ENCODE data around the gene KCNK3.

Gene KCNK3

GRCh38 chr2:26649322-26649721, 43.2 kb upstream of the KCNK3 start:
- TF ChIP-seq CTCF (IDR thresholded peaks at IDR 0.05; ENCODE audit: borderline replicate concordance, insufficient read depth, low read depth, low read length) = no peak
- no peak overlapping the region for H3K4me3 ChIP-seq (ENCODE audit: low read depth, low read length)

DNA sequence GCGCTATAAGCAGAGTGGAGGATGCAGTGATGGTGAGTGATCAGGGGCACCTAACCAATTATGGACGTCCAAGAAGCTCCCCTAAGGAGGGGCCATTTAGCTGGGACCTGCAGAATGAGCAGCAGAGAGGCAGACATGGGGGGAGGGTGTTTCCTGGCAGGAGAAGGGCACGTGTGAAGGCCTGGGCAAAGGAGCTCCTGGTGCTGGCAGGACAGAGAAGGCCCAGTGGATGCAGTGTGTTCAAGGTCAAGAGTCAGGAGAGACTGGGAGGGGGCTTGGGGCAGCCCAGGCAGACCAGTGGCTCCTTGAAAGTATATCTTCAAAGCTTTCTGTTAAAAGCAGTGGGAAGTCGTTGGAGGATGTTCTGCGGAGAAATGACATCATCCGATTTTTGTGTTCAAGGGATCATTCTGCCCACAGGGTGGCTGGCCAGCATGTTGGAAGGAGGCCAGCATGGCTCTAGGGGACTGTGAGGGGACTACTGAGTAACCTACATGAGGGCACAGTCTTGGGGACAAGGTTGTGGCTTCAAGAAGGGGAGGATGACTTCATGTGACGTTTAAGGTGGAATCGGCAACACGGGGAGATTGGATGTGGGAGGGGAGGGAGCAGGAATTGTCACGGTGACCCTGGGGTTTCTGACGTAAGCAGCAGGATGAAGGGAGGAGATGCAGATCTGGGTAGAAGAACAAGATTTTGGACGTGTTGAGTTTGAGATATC, 42.4 kb upstream of the KCNK3 start:
- no peak overlapping the region for H3K4me3 ChIP-seq (ENCODE audit: low read depth, low read length)
- TF ChIP-seq CTCF (IDR thresholded peaks at IDR 0.05; ENCODE audit: borderline replicate concordance, insufficient read depth, low read depth, low read length) = no peak

DNA sequence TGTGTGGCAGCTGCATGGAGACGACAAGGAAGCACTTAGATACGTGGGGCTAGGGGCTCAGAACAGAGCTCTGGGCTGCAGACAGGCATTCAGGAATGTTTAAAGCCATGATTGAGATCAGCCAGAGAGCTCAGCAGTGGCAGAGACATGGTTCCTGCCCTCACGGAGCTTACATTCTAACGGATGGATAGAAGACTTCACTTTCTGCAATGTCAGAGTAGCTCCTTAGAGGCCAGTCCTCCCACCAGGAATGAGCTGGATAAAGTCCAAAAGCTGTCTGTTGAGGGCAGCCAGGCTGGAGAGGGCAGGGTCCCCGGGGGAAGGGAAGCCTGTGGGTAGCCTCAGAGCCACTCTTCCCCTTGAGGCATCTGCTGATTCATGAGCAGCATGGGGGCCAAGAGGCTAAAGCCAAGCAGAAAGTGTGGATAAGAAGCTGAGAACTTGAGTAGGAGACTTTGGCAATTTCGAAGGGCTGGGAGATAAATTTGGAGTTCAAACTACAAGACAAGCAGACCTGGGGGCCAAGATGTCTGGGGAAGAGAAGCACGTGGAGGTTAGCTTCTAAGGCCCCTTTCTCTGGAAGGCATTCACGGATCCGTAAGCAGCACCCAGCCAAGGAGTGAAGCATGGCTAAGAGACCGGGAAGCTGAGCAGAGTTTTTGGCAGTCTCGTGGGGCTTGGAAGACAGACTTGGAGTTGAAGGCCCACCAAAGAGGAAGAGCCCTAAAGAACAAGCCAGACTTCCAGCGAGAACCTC, 41.6 kb upstream of the KCNK3 start:
- TF ChIP-seq CTCF (IDR thresholded peaks at IDR 0.05; ENCODE audit: borderline replicate concordance, insufficient read depth, low read depth, low read length) = no peak
- H3K4me3 ChIP-seq (ENCODE audit: low read depth, low read length) = no peak overlapping the region

GRCh38 chr2:26651470-26651771, 41.1 kb upstream of the KCNK3 start:
- no peak for TF ChIP-seq CTCF (IDR thresholded peaks at IDR 0.05; ENCODE audit: borderline replicate concordance, insufficient read depth, low read depth, low read length)
- H3K4me3 ChIP-seq (ENCODE audit: low read depth, low read length) = no peak overlapping the region

GRCh38 chr2:26651799-26652198, 40.7 kb upstream of the KCNK3 start:
- no peak for TF ChIP-seq CTCF (IDR thresholded peaks at IDR 0.05; ENCODE audit: borderline replicate concordance, insufficient read depth, low read depth, low read length)
- no peak overlapping the region for H3K4me3 ChIP-seq (ENCODE audit: low read depth, low read length)

DNA sequence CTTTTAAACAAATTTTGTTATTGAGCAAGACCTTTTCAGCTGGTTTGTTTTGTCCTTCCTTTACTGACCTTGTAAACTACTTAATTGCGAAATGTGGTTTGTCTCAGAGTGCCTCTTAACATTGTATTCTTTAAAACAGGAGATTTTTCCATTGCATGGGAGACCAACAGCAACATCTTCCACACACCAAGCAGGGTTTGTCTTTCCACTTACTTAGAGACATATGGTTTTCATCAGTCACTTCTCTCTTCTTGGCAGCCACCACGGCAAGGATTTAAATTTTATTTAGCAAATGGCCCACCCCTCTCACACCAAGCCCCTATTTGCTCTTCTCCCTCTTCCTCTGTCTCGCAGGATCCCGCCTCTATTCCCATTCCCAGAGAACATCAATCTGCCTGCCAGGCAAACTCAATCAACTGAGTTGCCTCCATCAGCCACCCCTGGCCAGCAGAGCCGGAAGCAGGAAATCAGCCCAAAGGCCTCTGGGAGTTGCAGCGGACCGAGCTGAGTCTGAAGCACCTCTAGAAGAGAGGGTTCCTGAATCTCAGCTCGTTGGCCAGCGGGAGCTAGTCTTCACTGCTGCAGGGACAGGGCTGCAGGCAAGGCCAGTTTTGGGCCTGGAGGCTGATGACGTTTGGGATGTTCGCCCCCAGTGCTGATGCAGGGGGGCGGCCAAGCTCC, 40.0 kb upstream of the KCNK3 start:
- TF ChIP-seq CTCF (IDR thresholded peaks at IDR 0.05; ENCODE audit: borderline replicate concordance, insufficient read depth, low read depth, low read length) = no peak
- no peak overlapping the region for H3K4me3 ChIP-seq (ENCODE audit: low read depth, low read length)

Data from GM12875 (cell line).